NCI-H187 treated with DMSO at 0.1 percent for 48 hours (cell line): ENCODE results near the gene FLT3LG.
A peak's percentile ranks its signal among the peaks of the same experiment; 100 is the strongest.
"Not testable (repeated sequence)": the region's sequence is repeated elsewhere in the genome, so short reads cannot be mapped to it uniquely, and the experiment has no call there.

Experiments
- DNase-seq: peaks from one replicate; lab custom pipeline; 2025; lab: John Stamatoyannopoulos, UW

Gene FLT3LG

GRCh38 chr19:49440439-49441209 is 33.4 kb upstream of the FLT3LG start:
- no peak for DNase-seq

- no peak for DNase-seq
Observed at GRCh38 chr19:49441210-49441959, 32.6 kb upstream of the FLT3LG start, which contains the start of gene SLC17A7. Gene SLC17A7, minus strand, starts transcription at chr19:49441527. Its CDS starts 148 bp downstream, at chr19:49441379.

GRCh38 chr19:49441960-49442350 is 32.1 kb upstream of the FLT3LG start:
- DNase-seq, result no peak

- no peak for DNase-seq
Observed at GRCh38 chr19:49442354-49442753, 31.7 kb upstream of the FLT3LG start.

GRCh38 chr19:49442771-49443365 is 31.1 kb upstream of the FLT3LG start:
- DNase-seq, result no peak

- peak; percentile 93 for DNase-seq
Observed at GRCh38 chr19:49443366-49444099, 30.5 kb upstream of the FLT3LG start.

GRCh38 chr19:49444100-49444700 is 29.8 kb upstream of the FLT3LG start:
- DNase-seq, result not testable (repeated sequence)

GRCh38 chr19:49445997-49446396 is 28.0 kb upstream of the FLT3LG start:
- DNase-seq, result no peak

GRCh38 chr19:49447485-49448431 is 26.3 kb upstream of the FLT3LG start:
- DNase-seq, result no peak

- DNase-seq, result no peak
Observed at GRCh38 chr19:49448432-49448786, 25.6 kb upstream of the FLT3LG start.

- DNase-seq, result no peak
Observed at GRCh38 chr19:49450405-49450804, 23.6 kb upstream of the FLT3LG start.

- peak; percentile 98 for DNase-seq
Observed at GRCh38 chr19:49451430-49452181, 22.4 kb upstream of the FLT3LG start, which contains the start of gene PIH1D1. Gene PIH1D1, minus strand, starts transcription at chr19:49451814. Its CDS starts 240 bp downstream, at chr19:49451574.

GRCh38 chr19:49453013-49453756 is 20.8 kb upstream of the FLT3LG start, which contains the start of gene ALDH16A1:
Gene ALDH16A1, plus strand, starts transcription at chr19:49453225. Its CDS starts 107 bp downstream, at chr19:49453332.
- DNase-seq, result peak; percentile 94

GRCh38 chr19:49453757-49454240 is 20.2 kb upstream of the FLT3LG start:
- DNase-seq, result no peak

- no peak for DNase-seq
Observed at GRCh38 chr19:49455773-49456172, 18.2 kb upstream of the FLT3LG start.

GRCh38 chr19:49456326-49456725 is 17.7 kb upstream of the FLT3LG start:
- no peak for DNase-seq

- no peak for DNase-seq
Observed at GRCh38 chr19:49458567-49458903, 15.5 kb upstream of the FLT3LG start.

GRCh38 chr19:49459388-49459787 is 14.6 kb upstream of the FLT3LG start:
- no peak for DNase-seq

GRCh38 chr19:49461130-49461529 is 12.9 kb upstream of the FLT3LG start:
- not testable (repeated sequence) for DNase-seq
